ENCODE results near the gene APBB2.

DNA sequence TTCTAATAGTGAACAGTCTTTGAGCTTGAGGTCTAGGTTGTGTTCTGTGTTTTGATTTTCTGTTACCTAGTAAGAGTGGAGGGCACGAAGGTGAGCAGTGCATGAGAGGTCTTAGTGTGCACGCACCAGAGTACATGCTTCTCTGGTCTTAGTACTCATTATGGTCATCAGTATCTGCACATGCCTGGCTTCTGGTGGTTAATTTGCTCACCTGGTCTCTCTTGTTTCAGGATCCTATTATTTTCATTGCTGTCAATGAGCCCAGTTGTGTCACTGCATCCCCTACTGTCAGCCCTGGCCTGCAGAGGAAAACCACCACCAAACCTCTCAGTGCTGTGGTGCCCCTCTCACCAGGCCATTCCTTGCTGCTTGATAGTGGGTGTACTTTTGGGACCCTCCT is 409.7 kb downstream of the APBB2 start:
- no peak for TF ChIP-seq CTCF (IDR thresholded peaks at IDR 0.05)
- no peak for TF ChIP-seq POLR2A (IDR thresholded peaks at IDR 0.05)
